Stimulated activated naive CD4-positive, alpha-beta T cell treated with Interleukin-2 at 50 U/mL for 16 hours (primary cell): ENCODE results near the gene NRTN.
"Not testable (repeated sequence)": the region's sequence is repeated elsewhere in the genome, so short reads cannot be mapped to it uniquely, and the experiment has no call there.

ENCODE experiments used
- DNase-seq: peaks from one replicate; lab custom pipeline; 2025; lab: John Stamatoyannopoulos, UW

Gene NRTN

GRCh38 chr19:5838353-5839064, 33.6 kb downstream of the NRTN start:
- DNase-seq, result no peak

GRCh38 chr19:5839065-5840017, 34.5 kb downstream of the NRTN start, which contains the start of gene FUT6:
Gene FUT6, minus strand, starts transcription at chr19:5839702. Its CDS starts 7,135 bp downstream, at chr19:5832567.
- no peak for DNase-seq

- DNase-seq, result not testable (repeated sequence)
Observed at GRCh38 chr19:5841735-5842111, 36.9 kb downstream of the NRTN start.

GRCh38 chr19:5843295-5843927, 38.5 kb downstream of the NRTN start:
- no peak for DNase-seq

GRCh38 chr19:5844456-5845433, 39.9 kb downstream of the NRTN start:
- DNase-seq, result no peak

GRCh38 chr19:5847846-5848245, 43.0 kb downstream of the NRTN start:
- not testable (repeated sequence) for DNase-seq

GRCh38 chr19:5848621-5849020, 43.8 kb downstream of the NRTN start:
- DNase-seq, result not testable (repeated sequence)

- DNase-seq, result no peak
Observed at GRCh38 chr19:5850189-5850588, 45.3 kb downstream of the NRTN start.

- no peak for DNase-seq
Observed at GRCh38 chr19:5850743-5851293, 46.0 kb downstream of the NRTN start.

- DNase-seq, result no peak
Observed at GRCh38 chr19:5851302-5851701, 46.4 kb downstream of the NRTN start, which contains the start of gene FUT3. Gene FUT3, minus strand, starts transcription at chr19:5851449.

GRCh38 chr19:5854121-5854520, 49.3 kb downstream of the NRTN start:
- DNase-seq, result not testable (repeated sequence)

GRCh38 chr19:5855151-5855550, 50.3 kb downstream of the NRTN start:
- not testable (repeated sequence) for DNase-seq

GRCh38 chr19:5857203-5858081, 52.6 kb downstream of the NRTN start:
- no peak for DNase-seq

- no peak for DNase-seq
Observed at GRCh38 chr19:5863030-5863665, 58.3 kb downstream of the NRTN start.

GRCh38 chr19:5864013-5864720, 59.3 kb downstream of the NRTN start:
- no peak for DNase-seq

- DNase-seq, result no peak
Observed at GRCh38 chr19:5864725-5865486, 60.0 kb downstream of the NRTN start.

- DNase-seq, result no peak
Observed at GRCh38 chr19:5865772-5866171, 60.9 kb downstream of the NRTN start.
